ENCODE data around the gene UNC13A. TPM values are rescaled to one million over a fixed set of nuclear protein-coding genes. Genes with fewer than 3 reads are reported as not detected.

The UNC13A gene
- polyA plus RNA-seq, 1 of the 3 experiments (the other 2 are of a cell fraction): 0.38 TPM

- 54% methylated on average over 10 of the region's 10 CpGs for WGBS (ENCODE audit: low lambda C conversion rate)
- H2AFZ ChIP-seq (ENCODE audit: low read depth): no peak overlapping the region
- POLR2A ChIA-PET: interaction anchor here (0.8 kb wide), 1 partner anchor 18 kb away, joined by 6 read pairs; no protein-coding TSS in a partner anchor
Observed at GRCh38 chr19:17688853-17689595, 870 bp upstream of the UNC13A start.

GRCh38 chr19:17687141-17687856 is 855 bp downstream of the UNC13A start:
- ChIA-PET CTCF (interaction anchor here (0.7 to 2.5 kb wide), 4 partner anchors 16 to 97 kb away, joined by 3 to 20 read pairs (median 3); partner anchors contain the start of gene MAP1S), POLR2A (no interaction called here)
- Histone ChIP-seq H3K9ac (no peak overlapping the region), H3K4me1 (ENCODE audit: control insufficient read depth in 1 of 2, insufficient read depth in 2 of 2, low read depth in 1 of 2, low read length in 1 of 2) (peaks cover 0 to 2% of the 10 kb centered on the region in 2 experiments; a peak in 1 of 4 replicates), H4K20me1 (ENCODE audit: insufficient read depth) (no peaks in the 10 kb centered on the region; the same call in 1 of the 2 replicates), H3K36me3 (replicated peaks in 1 of 2; ENCODE audit: control insufficient read depth in 1 of 2, insufficient read depth in 2 of 2, low read length in 1 of 2) (no peaks in the 10 kb centered on the region), H3K4me2 (peak overlapping the region; percentile 73; the same call in 1 of the 2 replicates), H3K27ac (ENCODE audit: low read depth in 2 of 2, low read length in 1 of 2) (peak overlapping the region in 1 of 2 experiments; percentile 54; a peak in 2 of 4 replicates), H3K9me2 (no peaks in the 10 kb centered on the region), H3K4me3 (ENCODE audit: low read depth in 2 of 2, low read length in 1 of 2) (peak overlapping the region; percentile 29 to 49; a peak in 3 of 4 replicates), H3K79me2 (ENCODE audit: insufficient read depth) (no peaks in the 10 kb centered on the region), H3K9me3 (no peaks in the 10 kb centered on the region), H3K27me3 (ENCODE audit: insufficient read depth) (peaks cover 12% of the 10 kb centered on the region; the same call in 1 of the 2 replicates), H2AFZ (ENCODE audit: low read depth) (no peak overlapping the region), H3F3A (replicated peaks; ENCODE audit: insufficient read depth) (no peaks in the 10 kb centered on the region)
- DNase-seq: peak; percentile 72
- WGBS (ENCODE audit: low lambda C conversion rate): 2% methylated on average over 11 of the region's 24 CpGs
- TF ChIP-seq REST (IDR thresholded peaks at IDR 0.05; ENCODE audit: low read depth, low read length) (0 out of 2 replicates have a peak, but pooled peaks have one; percentile 5), YY1 (IDR thresholded peaks at IDR 0.05; ENCODE audit: low read depth) (no peak), USF2 (IDR thresholded peaks at IDR 0.05; ENCODE audit: borderline replicate concordance, low read depth, low read length) (no peak)

More at GRCh38 chr19:17688853-17689595, 870 bp upstream of the UNC13A start:
- Histone ChIP-seq H3K9me3 (no peaks in the 10 kb centered on the region), H4K20me1 (ENCODE audit: insufficient read depth) (no peaks in the 10 kb centered on the region; the same call in 1 of the 2 replicates), H3K9ac (no peak overlapping the region), H3K4me3 (ENCODE audit: low read depth in 2 of 2, low read length in 1 of 2) (peak overlapping the region in 1 of 2 experiments; percentile 49; a peak in 1 of 4 replicates), H3K27me3 (ENCODE audit: insufficient read depth) (peaks cover 12% of the 10 kb centered on the region; the same call in 1 of the 2 replicates), H3K4me2 (no peak overlapping the region), H3K9me2 (no peaks in the 10 kb centered on the region), H3K4me1 (ENCODE audit: control insufficient read depth in 1 of 2, insufficient read depth in 2 of 2, low read depth in 1 of 2, low read length in 1 of 2) (peaks cover 0 to 2% of the 10 kb centered on the region in 2 experiments; a peak in 1 of 4 replicates), H3K79me2 (ENCODE audit: insufficient read depth) (no peaks in the 10 kb centered on the region), H3K27ac (ENCODE audit: low read depth in 2 of 2, low read length in 1 of 2) (no peak overlapping the region; a peak in 1 of 4 replicates), H3K36me3 (replicated peaks in 1 of 2; ENCODE audit: control insufficient read depth in 1 of 2, insufficient read depth in 2 of 2, low read length in 1 of 2) (no peaks in the 10 kb centered on the region), H3F3A (replicated peaks; ENCODE audit: insufficient read depth) (no peaks in the 10 kb centered on the region)
- TF ChIP-seq POLR2AphosphoS5 (IDR thresholded peaks at IDR 0.05; ENCODE audit: low read depth, low read length): no peak
- CTCF ChIA-PET: interaction anchor here (0.8 to 2.5 kb wide), 5 partner anchors 9 to 166 kb away, joined by 4 to 20 read pairs (median 4); no protein-coding TSS in a partner anchor
- DNase-seq: no peak
